ENCODE data around the gene MOB3B. TPM values are rescaled to one million over a fixed set of nuclear protein-coding genes. Genes with fewer than 3 reads are reported as not detected.

Gene MOB3B
- total RNA-seq, 1 experiment from 2014 or later = 0.03 TPM

DNA sequence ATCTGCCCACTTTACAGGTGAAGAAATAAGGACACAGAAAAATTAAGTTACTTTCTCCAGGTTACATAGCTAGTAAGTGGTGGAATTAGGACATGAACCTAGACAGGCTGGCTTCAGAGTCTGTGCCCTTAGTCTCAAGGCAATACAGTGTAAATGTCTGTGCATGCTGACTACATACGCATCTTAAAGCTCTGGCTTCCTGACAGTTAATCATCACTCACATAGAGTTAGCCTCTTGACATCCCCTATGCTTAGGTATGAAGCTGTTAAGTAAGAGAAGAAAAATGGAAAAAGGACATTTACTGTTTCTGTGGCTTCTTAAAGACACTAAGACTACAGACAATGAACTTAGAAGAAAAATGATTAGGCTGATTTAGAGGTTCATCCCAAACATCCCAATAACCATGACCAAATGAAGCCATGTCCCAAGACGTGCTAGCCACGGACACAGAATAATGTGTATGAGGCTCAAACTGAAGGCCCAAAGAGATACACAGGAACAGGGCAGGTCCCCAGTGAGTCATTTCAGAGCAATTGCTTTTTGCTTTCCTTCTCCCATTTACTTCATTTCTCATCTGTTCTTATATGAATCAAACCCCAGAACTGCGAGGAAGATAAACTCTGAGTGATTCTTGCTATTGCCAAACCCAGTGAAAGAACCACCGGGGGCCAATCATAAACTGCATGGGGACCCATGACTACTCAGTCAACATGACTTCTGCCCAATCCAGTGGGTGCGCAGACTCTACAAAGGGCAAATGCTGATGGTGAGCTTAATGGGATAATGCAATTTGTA lies 105.5 kb downstream of the MOB3B start:
- no peaks in the 10 kb centered on the region for H3K27me3 ChIP-seq (ENCODE audit: control insufficient read depth, insufficient read depth, low read length)
- ChIA-PET CTCF (no interaction called here), POLR2A (no interaction called here)
- no peak overlapping the region for H3K27ac ChIP-seq (ENCODE audit: low read length)
- no peaks in the 10 kb centered on the region for H3K36me3 ChIP-seq (ENCODE audit: control insufficient read depth, insufficient read depth, low read length)
- TF ChIP-seq TCF7L2 (IDR thresholded peaks at IDR 0.05; ENCODE audit: low read depth, low read length) (no peak), SIN3A (IDR thresholded peaks at IDR 0.05; ENCODE audit: borderline replicate concordance, insufficient read depth, low read depth, low read length) (no peak), POLR2AphosphoS5 (IDR thresholded peaks at IDR 0.05; ENCODE audit: low read depth, low read length) (no peak)
- TF ChIP-seq, protein P1, sequence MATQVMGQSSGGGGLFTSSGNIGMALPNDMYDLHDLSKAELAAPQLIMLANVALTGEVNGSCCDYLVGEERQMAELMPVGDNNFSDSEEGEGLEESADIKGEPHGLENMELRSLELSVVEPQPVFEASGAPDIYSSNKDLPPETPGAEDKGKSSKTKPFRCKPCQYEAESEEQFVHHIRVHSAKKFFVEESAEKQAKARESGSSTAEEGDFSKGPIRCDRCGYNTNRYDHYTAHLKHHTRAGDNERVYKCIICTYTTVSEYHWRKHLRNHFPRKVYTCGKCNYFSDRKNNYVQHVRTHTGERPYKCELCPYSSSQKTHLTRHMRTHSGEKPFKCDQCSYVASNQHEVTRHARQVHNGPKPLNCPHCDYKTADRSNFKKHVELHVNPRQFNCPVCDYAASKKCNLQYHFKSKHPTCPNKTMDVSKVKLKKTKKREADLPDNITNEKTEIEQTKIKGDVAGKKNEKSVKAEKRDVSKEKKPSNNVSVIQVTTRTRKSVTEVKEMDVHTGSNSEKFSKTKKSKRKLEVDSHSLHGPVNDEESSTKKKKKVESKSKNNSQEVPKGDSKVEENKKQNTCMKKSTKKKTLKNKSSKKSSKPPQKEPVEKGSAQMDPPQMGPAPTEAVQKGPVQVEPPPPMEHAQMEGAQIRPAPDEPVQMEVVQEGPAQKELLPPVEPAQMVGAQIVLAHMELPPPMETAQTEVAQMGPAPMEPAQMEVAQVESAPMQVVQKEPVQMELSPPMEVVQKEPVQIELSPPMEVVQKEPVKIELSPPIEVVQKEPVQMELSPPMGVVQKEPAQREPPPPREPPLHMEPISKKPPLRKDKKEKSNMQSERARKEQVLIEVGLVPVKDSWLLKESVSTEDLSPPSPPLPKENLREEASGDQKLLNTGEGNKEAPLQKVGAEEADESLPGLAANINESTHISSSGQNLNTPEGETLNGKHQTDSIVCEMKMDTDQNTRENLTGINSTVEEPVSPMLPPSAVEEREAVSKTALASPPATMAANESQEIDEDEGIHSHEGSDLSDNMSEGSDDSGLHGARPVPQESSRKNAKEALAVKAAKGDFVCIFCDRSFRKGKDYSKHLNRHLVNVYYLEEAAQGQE (IDR thresholded peaks at IDR 0.05; ENCODE audit: insufficient read depth in 1 of 2, low read depth in 2 of 2, low read length in 1 of 2) = no peak
- TF ChIP-seq, protein P2, sequence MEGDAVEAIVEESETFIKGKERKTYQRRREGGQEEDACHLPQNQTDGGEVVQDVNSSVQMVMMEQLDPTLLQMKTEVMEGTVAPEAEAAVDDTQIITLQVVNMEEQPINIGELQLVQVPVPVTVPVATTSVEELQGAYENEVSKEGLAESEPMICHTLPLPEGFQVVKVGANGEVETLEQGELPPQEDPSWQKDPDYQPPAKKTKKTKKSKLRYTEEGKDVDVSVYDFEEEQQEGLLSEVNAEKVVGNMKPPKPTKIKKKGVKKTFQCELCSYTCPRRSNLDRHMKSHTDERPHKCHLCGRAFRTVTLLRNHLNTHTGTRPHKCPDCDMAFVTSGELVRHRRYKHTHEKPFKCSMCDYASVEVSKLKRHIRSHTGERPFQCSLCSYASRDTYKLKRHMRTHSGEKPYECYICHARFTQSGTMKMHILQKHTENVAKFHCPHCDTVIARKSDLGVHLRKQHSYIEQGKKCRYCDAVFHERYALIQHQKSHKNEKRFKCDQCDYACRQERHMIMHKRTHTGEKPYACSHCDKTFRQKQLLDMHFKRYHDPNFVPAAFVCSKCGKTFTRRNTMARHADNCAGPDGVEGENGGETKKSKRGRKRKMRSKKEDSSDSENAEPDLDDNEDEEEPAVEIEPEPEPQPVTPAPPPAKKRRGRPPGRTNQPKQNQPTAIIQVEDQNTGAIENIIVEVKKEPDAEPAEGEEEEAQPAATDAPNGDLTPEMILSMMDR (IDR thresholded peaks at IDR 0.05) = no peak
- no peak for DNase-seq (ENCODE audit: low read depth, low spot score)
- in situ Hi-C loops (cut with HindIII; ENCODE audit: low pct_unique_long_range_greater_than_20kb, low sequenced_read_pairs) = no loop called here
- H3K4me3 ChIP-seq (ENCODE audit: low read depth in 2 of 2, low read length in 2 of 2) = no peak overlapping the region
- no peaks in the 10 kb centered on the region for H3K4me1 ChIP-seq (ENCODE audit: control insufficient read depth, insufficient read depth, low read length)
- no TSS peak for BruUV-seq (replicated peaks)
- ATAC-seq = no peak
- intact Hi-C loops (cut with micrococcal nuclease; ENCODE audit: unreplicated experiment) = no loop called here
- H3K9me3 ChIP-seq (ENCODE audit: control insufficient read depth, insufficient read depth, low read depth, low read length) = no peaks in the 10 kb centered on the region

DNA sequence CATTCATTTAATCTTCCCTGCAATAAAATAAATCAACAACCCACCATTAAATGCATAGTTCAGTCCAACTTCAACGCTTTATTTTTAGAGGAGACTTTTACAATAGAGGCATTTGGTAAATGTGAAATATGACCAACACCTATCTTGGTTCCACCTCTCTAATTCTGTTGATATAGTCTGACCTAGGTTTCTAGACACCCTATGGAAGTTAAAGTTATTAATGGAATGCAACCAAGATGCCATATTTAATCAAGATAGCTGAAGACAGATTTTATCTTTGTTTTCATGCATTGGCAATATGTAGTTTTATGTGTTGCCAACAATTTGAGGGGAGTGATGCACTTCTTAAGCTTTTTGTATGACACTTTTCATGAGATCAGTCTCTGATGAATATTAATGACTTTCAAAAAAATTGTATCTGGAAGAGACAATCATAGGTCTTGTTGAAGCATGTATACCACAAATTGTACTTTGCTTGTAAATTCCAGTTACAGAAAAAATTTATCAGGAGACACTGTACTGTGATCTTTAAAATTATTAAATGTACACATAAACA lies 107.3 kb downstream of the MOB3B start:
- BruUV-seq (replicated peaks) = no TSS peak
- no peak for TF ChIP-seq TCF7L2 (IDR thresholded peaks at IDR 0.05; ENCODE audit: low read depth, low read length)
- Histone ChIP-seq H3K4me3 (ENCODE audit: low read depth in 2 of 2, low read length in 2 of 2) (no peak overlapping the region), H3K36me3 (ENCODE audit: control insufficient read depth, insufficient read depth, low read length) (no peaks in the 10 kb centered on the region), H3K27ac (ENCODE audit: low read length) (no peak overlapping the region), H3K4me1 (ENCODE audit: control insufficient read depth, insufficient read depth, low read length) (no peaks in the 10 kb centered on the region), H3K27me3 (ENCODE audit: control insufficient read depth, insufficient read depth, low read length) (no peaks in the 10 kb centered on the region), H3K9me3 (ENCODE audit: control insufficient read depth, insufficient read depth, low read depth, low read length) (no peaks in the 10 kb centered on the region)
- in situ Hi-C loops (cut with HindIII; ENCODE audit: low pct_unique_long_range_greater_than_20kb, low sequenced_read_pairs) = no loop called here
- ChIA-PET CTCF (no interaction called here), POLR2A (no interaction called here)
- intact Hi-C loops (cut with micrococcal nuclease; ENCODE audit: unreplicated experiment) = no loop called here
- ATAC-seq = no peak
- no peak for DNase-seq (ENCODE audit: low read depth, low spot score)

DNA sequence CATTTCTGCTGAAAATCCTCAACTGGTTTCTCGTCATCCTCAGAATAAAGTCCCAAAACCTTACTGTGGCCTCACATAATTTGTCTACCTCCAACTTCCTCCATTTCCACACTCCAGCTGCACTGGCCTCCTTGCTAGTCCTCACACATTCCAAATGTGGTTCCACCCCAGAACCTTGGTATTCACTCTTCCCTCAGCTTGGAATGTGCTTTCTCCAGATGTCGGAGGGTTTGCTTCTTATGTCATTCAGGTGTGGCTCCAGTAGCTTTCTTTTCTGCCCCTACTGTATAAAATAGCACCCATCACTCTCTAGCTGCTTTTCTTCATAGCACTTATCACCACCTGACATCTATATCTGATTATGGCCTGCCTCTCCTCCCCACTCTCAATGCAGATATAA lies 108.0 kb downstream of the MOB3B start:
- DNase-seq (ENCODE audit: low read depth, low spot score) (no peak), ATAC-seq (no peak)
- TF ChIP-seq, protein P2 (IDR thresholded peaks at IDR 0.05) = no peak
- TF ChIP-seq SIN3A (IDR thresholded peaks at IDR 0.05; ENCODE audit: borderline replicate concordance, insufficient read depth, low read depth, low read length) (no peak), TCF7L2 (IDR thresholded peaks at IDR 0.05; ENCODE audit: low read depth, low read length) (no peak), POLR2AphosphoS5 (IDR thresholded peaks at IDR 0.05; ENCODE audit: low read depth, low read length) (no peak)
- TF ChIP-seq, protein P1 (IDR thresholded peaks at IDR 0.05; ENCODE audit: insufficient read depth in 1 of 2, low read depth in 2 of 2, low read length in 1 of 2) = no peak
- Histone ChIP-seq H3K9me3 (ENCODE audit: control insufficient read depth, insufficient read depth, low read depth, low read length) (no peaks in the 10 kb centered on the region), H3K27ac (ENCODE audit: low read length) (no peak overlapping the region), H3K4me1 (ENCODE audit: control insufficient read depth, insufficient read depth, low read length) (no peaks in the 10 kb centered on the region), H3K36me3 (ENCODE audit: control insufficient read depth, insufficient read depth, low read length) (no peaks in the 10 kb centered on the region), H3K27me3 (ENCODE audit: control insufficient read depth, insufficient read depth, low read length) (no peaks in the 10 kb centered on the region), H3K4me3 (ENCODE audit: low read depth in 2 of 2, low read length in 2 of 2) (no peak overlapping the region)
- in situ Hi-C loops (cut with HindIII; ENCODE audit: low pct_unique_long_range_greater_than_20kb, low sequenced_read_pairs) (no loop called here), intact Hi-C loops (cut with micrococcal nuclease; ENCODE audit: unreplicated experiment) (no loop called here)
- BruUV-seq (replicated peaks) = no TSS peak
- POLR2A ChIA-PET = no interaction called here
- CTCF ChIA-PET = no interaction called here

Measured in Panc1 (cell line).